PC-9 (cell line): Measurements from ENCODE around the gene HOMER3. TPM values are rescaled to one million over a fixed set of nuclear protein-coding genes. Genes with fewer than 3 reads are reported as not detected.

Experiments used
- BruUV-seq: library from RNA; stranded (reverse); fragments of 400-500 nt; replicated peaks from 2 replicates; lab custom pipeline; 2021; lab: Mats Ljungman, UMichigan
- CTCF ChIA-PET: fragments of 300-600 bp; sonication (Branson Sonifier 250); formaldehyde crosslinking; loops from one replicate; lab custom pipeline; 2022; ENCODE audit warnings: antibody characterized with exemption; lab: Charles Lee
- POLR2A ChIA-PET: fragments of 300-600 bp; sonication (Branson Sonifier 250); formaldehyde crosslinking; loops from one replicate; lab custom pipeline; 2022; ENCODE audit warnings: antibody characterized with exemption; ENCODE audit not compliant: unreplicated experiment; lab: Charles Lee
- DNase-seq, 2 experiments: peaks; one replicate each; pipeline versions ENCODE4 v3.0.0 to v3.0.0-alpha.2; 2015 to 2022; ENCODE audit warnings: mixed read lengths in 1 of 2
- H2AFZ ChIP-seq: fragments of 200-600 bp; sonication (generic); 2 replicates; pipeline ENCODE4 v1.8.1; 2017; ENCODE audit warnings: antibody characterized with exemption
- H3F3A ChIP-seq: fragments of 200-600 bp; sonication (generic); 2 replicates; pipeline ENCODE4 v1.8.1; 2017; ENCODE audit warnings: antibody characterized with exemption, mild to moderate bottlenecking, low read depth; ENCODE audit not compliant: insufficient read depth
- H3K27ac ChIP-seq: fragments of 200-600 bp; sonication (generic); 2 replicates; pipeline ENCODE4 v1.6.1; 2016; ENCODE audit warnings: mixed run types
- H3K27me3 ChIP-seq: fragments of 200-600 bp; sonication (generic); 2 replicates; pipeline ENCODE4 v1.6.1; 2016; ENCODE audit warnings: low read depth, mixed run types; ENCODE audit not compliant: insufficient read depth
- H3K36me3 ChIP-seq: fragments of 200-600 bp; sonication (generic); 2 replicates; pipeline ENCODE4 v1.6.1; 2016; ENCODE audit warnings: low read depth, mixed run types
- H3K4me1 ChIP-seq: fragments of 200-600 bp; sonication (generic); replicated peaks from 2 replicates; pipeline ENCODE4 v1.6.1; 2016; ENCODE audit warnings: mixed run types; ENCODE audit not compliant: insufficient read depth
- H3K4me2 ChIP-seq: fragments of 200-600 bp; sonication (generic); 2 replicates; pipeline ENCODE4 v1.6.1; 2017; ENCODE audit warnings: mixed run types
- H3K4me3 ChIP-seq: fragments of 200-600 bp; sonication (generic); 2 replicates; pipeline ENCODE4 v1.6.1; 2016; ENCODE audit warnings: mixed run types
- H3K79me2 ChIP-seq: fragments of 200-600 bp; sonication (generic); 2 replicates; pipeline ENCODE4 v1.6.1; 2017; ENCODE audit warnings: low read depth, mixed run types
- H3K9me2 ChIP-seq: fragments of 200-600 bp; sonication (generic); 2 replicates; pipeline ENCODE4 v1.8.1; 2017; ENCODE audit warnings: mild to moderate bottlenecking; ENCODE audit not compliant: insufficient read depth
- H3K9me3 ChIP-seq: fragments of 200-600 bp; sonication (generic); 2 replicates; pipeline ENCODE4 v1.8.1; 2016; ENCODE audit warnings: low read depth; ENCODE audit not compliant: insufficient read depth
- H4K20me1 ChIP-seq: fragments of 200-600 bp; sonication (generic); 2 replicates; pipeline ENCODE4 v1.8.1; 2017; ENCODE audit not compliant: insufficient read depth
- EZH2 ChIP-seq: fragments of 200-600 bp; sonication (generic); IDR thresholded peaks from 2 replicates; pipeline ENCODE4 v1.8.0; 2017; ENCODE audit warnings: antibody characterized with exemption, low read depth
- intact Hi-C: fragments of 100-400 bp; cut with micrococcal nuclease; formaldehyde crosslinking; loops from one replicate; pipeline ENCODE4 v1.10.0; 2022; ENCODE audit not compliant: unreplicated experiment
- total RNA-seq: library from RNA; stranded (reverse); gene quantifications from 2 replicates; pipeline ENCODE4 v1.2.3, GENCODE V29; 2021
- TF ChIP-seq, protein P1 (sequence below): fragments of 200-600 bp; sonication (generic); conservative IDR thresholded peaks from 2 replicates; pipeline ENCODE4 v1.6.1; 2017; ENCODE audit warnings: mixed run types, antibody characterized with exemption, mild to moderate bottlenecking, moderate library complexity

The HOMER3 gene
- total RNA-seq, 1 experiment from 2014 or later = 55.7 TPM

DNA sequence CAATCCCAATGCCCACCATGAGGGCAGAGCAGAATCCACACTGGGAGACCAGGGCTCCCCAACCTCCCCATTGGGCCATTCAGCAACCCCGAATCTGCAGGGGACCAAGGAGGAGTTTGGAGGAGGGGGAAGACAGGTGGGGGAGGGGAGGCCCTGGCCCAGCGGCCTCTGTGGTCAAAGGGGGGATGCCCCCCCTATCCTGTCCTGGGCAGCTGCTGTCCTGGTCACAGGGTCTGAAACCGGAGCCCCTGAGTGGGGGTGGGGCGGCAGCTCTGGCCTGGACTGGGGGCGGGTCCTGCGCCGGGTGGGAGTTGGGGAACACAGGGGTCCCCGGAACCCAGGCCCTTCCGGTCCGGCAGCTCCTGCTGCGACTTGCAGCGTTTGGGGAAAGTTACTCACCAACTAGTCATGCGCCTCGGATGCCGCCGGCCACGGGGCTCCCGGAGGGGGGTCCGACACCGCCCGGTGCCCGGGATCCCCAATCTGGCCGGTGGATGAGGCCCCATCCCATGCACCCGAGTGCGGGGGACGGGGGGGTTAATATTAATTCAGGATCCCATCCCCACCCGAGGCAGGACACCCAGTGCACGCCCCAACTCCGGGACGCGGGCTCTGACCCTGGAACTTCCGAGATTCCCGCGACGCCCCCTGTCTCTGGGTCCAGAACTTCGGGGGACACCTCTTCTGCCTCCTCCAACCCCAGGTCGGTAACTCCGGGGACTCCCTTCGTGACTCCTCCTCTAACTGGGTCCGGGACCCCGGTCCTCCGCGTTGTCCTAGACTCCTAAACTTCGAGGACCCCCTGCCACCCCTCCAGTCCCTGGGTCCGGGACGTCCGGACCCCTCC, 872 bp downstream of the HOMER3 start:
- DNase-seq = peak in 1 of 2 experiments; percentile 49
- H4K20me1 ChIP-seq = no peaks in the 10 kb centered on the region
- peaks cover 38% of the 10 kb centered on the region for H3F3A ChIP-seq
- no peaks in the 10 kb centered on the region for H3K9me2 ChIP-seq
- peaks cover 10% of the 10 kb centered on the region for H3K4me1 ChIP-seq
- H3K4me2 ChIP-seq = peak overlapping the region; percentile 88
- peak overlapping the region; percentile 81 for H3K4me3 ChIP-seq
- no peaks in the 10 kb centered on the region for H3K9me3 ChIP-seq
- peaks cover 33% of the 10 kb centered on the region for H3K79me2 ChIP-seq
- BruUV-seq = TSS peak; percentile 29
- H3K27me3 ChIP-seq = no peaks in the 10 kb centered on the region
- no peak overlapping the region for H3K27ac ChIP-seq
- H2AFZ ChIP-seq = peak overlapping the region; percentile 87
- CTCF ChIA-PET = no interaction called here
- peaks cover 5% of the 10 kb centered on the region for H3K36me3 ChIP-seq
- intact Hi-C loops = loop anchor here (1.0 to 2.0 kb wide), 2 partner anchors 21 to 46 kb away; partner anchors contain the start of genes COPE and DDX49
- POLR2A ChIA-PET = interaction anchor here (0.7 kb wide), 1 partner anchor 24 kb away, joined by 4 read pairs; no protein-coding TSS in a partner anchor
- TF ChIP-seq, protein P1, sequence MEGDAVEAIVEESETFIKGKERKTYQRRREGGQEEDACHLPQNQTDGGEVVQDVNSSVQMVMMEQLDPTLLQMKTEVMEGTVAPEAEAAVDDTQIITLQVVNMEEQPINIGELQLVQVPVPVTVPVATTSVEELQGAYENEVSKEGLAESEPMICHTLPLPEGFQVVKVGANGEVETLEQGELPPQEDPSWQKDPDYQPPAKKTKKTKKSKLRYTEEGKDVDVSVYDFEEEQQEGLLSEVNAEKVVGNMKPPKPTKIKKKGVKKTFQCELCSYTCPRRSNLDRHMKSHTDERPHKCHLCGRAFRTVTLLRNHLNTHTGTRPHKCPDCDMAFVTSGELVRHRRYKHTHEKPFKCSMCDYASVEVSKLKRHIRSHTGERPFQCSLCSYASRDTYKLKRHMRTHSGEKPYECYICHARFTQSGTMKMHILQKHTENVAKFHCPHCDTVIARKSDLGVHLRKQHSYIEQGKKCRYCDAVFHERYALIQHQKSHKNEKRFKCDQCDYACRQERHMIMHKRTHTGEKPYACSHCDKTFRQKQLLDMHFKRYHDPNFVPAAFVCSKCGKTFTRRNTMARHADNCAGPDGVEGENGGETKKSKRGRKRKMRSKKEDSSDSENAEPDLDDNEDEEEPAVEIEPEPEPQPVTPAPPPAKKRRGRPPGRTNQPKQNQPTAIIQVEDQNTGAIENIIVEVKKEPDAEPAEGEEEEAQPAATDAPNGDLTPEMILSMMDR = no peak
- no peak for TF ChIP-seq EZH2

DNA sequence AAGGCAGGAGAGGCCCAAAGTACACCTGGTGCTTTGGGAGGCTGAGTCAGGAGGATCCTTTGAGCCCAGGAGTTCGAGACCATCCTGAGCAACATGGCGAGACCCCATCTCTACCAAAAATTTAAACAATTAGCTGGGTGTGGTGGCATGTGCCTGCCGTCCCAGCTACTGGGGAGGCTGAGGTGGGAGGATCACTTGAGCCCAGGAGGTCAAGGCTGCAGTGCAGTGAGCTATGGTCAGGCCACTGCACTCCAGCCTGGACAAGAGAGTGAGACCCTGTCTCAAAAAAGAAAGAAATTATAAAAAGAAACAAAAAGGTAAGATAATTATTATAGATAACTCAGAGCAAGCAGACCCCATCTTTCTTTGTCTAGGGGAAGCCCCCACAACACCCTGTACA, 1.9 kb downstream of the HOMER3 start:
- peak overlapping the region; percentile 81; the same call in 1 of the 2 replicates for H3K4me3 ChIP-seq
- H3K4me2 ChIP-seq = peak overlapping the region; percentile 88

DNA sequence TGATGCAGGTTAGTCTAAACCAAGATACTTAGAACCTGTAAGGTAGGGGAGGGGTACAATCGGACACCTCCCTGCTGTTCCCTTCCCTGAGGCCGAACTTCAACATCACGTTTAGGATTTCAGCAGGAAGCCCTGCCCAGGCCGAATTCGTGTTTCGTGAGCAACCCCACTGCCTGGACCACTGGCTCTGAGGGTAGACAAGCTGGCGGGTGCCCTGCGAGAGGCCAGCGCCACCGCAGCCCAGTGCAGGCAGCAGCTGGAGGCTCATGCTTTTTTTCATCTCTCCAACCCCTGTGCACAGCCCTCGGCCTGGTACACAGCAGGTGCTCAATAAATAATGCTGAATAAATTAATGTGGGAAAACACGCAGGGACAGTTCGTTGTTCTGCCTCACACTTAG, 7.7 kb downstream of the HOMER3 start:
- Histone ChIP-seq H3K4me3 (no peak overlapping the region), H3K27ac (no peak overlapping the region), H3K36me3 (peaks cover 16% of the 10 kb centered on the region), H3K9me2 (no peaks in the 10 kb centered on the region), H4K20me1 (peaks cover 12% of the 10 kb centered on the region), H3K4me2 (no peak overlapping the region), H3K4me1 (no peaks in the 10 kb centered on the region), H3K27me3 (no peaks in the 10 kb centered on the region), H3K79me2 (0 out of 2 replicates have a peak, but pooled peaks cover 5% of the 10 kb centered on the region), H3F3A (peaks cover 41% of the 10 kb centered on the region), H2AFZ (no peak overlapping the region), H3K9me3 (no peaks in the 10 kb centered on the region)
- no peak for DNase-seq
- TF ChIP-seq, protein P1 = no peak
- TF ChIP-seq EZH2 = no peak
- intact Hi-C loops = no loop called here
- ChIA-PET POLR2A (no interaction called here), CTCF (no interaction called here)
- BruUV-seq = no TSS peak

More for the DNA sequence above, 1.9 kb downstream of the HOMER3 start:
- Histone ChIP-seq H3F3A (peaks cover 32% of the 10 kb centered on the region), H3K36me3 (peaks cover 5% of the 10 kb centered on the region), H4K20me1 (no peaks in the 10 kb centered on the region), H3K27me3 (no peaks in the 10 kb centered on the region), H3K9me2 (no peaks in the 10 kb centered on the region), H2AFZ (no peak overlapping the region), H3K4me1 (peaks cover 10% of the 10 kb centered on the region), H3K79me2 (peaks cover 33% of the 10 kb centered on the region), H3K27ac (no peak overlapping the region), H3K9me3 (no peaks in the 10 kb centered on the region)
- DNase-seq = no peak
- CTCF ChIA-PET = no interaction called here
- POLR2A ChIA-PET = no interaction called here
- TF ChIP-seq, protein P1 = no peak
- TF ChIP-seq EZH2 = no peak
- intact Hi-C loops = no loop called here
- BruUV-seq = no TSS peak
